Neural crest cell (in vitro differentiated cells): Measurements from ENCODE around the gene PGP. TPM values are rescaled to one million over a fixed set of nuclear protein-coding genes. Genes with fewer than 3 reads are reported as not detected.
A peak's percentile ranks its signal among the peaks of the same experiment; 100 is the strongest.

Experiments used
- DNase-seq: peaks from one replicate; pipeline ENCODE4 v3.0.0; 2021; ENCODE audit warnings: low read depth, mixed read lengths, low spot score
- H3K27ac Mint-ChIP-seq: one replicate; pipeline ENCODE4 v1.8.0; 2021; ENCODE audit warnings: mild to moderate bottlenecking, mixed read lengths; ENCODE audit not compliant: unreplicated experiment
- H3K27me3 Mint-ChIP-seq: 2 replicates; pipeline ENCODE4 v1.8.0; 2021; ENCODE audit warnings: low read depth, mild to moderate bottlenecking, mixed read lengths
- H3K36me3 Mint-ChIP-seq: 2 replicates; pipeline ENCODE4 v1.8.0; 2021; ENCODE audit warnings: low read depth, mild to moderate bottlenecking, mixed read lengths
- H3K4me1 Mint-ChIP-seq: 2 replicates; pipeline ENCODE4 v1.8.0; 2021; ENCODE audit warnings: mixed read lengths
- H3K4me3 Mint-ChIP-seq: one replicate; pipeline ENCODE4 v1.8.0; 2021; ENCODE audit warnings: mild to moderate bottlenecking, mixed read lengths
- H3K9me3 Mint-ChIP-seq: 2 replicates; pipeline ENCODE4 v1.8.0; 2021; ENCODE audit warnings: mixed read lengths
- CTCF ChIP-seq: fragments of 200-600 bp; sonication (generic); conservative IDR thresholded peaks from 2 replicates; pipeline ENCODE4 v1.5.0; 2021; ENCODE audit warnings: antibody characterized with exemption, mild to moderate bottlenecking
- total RNA-seq: library from RNA; stranded (reverse); gene quantifications from 2 replicates; pipeline ENCODE4 v1.2.1, GENCODE V29; 2021

The PGP gene
- total RNA-seq, 1 donor from 2014 or later, result 50.2 TPM

GRCh38 chr16:2207872-2208271 is 6.8 kb downstream of the PGP start:
- DNase-seq, result no peak
- TF ChIP-seq CTCF, result no peak
- peak overlapping the region; percentile 87 for H3K4me3 Mint-ChIP-seq
- peaks cover 37% of the 10 kb centered on the region for H3K4me1 Mint-ChIP-seq
- no peaks in the 10 kb centered on the region for H3K9me3 Mint-ChIP-seq
- no peak overlapping the region for H3K27ac Mint-ChIP-seq
- H3K36me3 Mint-ChIP-seq, result peaks cover 5% of the 10 kb centered on the region
- H3K27me3 Mint-ChIP-seq, result peaks cover 2% of the 10 kb centered on the region

- Mint-ChIP-seq H3K4me1 (peaks cover 28% of the 10 kb centered on the region), H3K27me3 (peaks cover 5% of the 10 kb centered on the region), H3K36me3 (peaks cover 5% of the 10 kb centered on the region), H3K4me3 (peak overlapping the region; percentile 87), H3K27ac (no peak overlapping the region), H3K9me3 (no peaks in the 10 kb centered on the region)
- no peak for DNase-seq
- no peak for TF ChIP-seq CTCF
These were observed 7.7 kb downstream of the PGP start for GRCh38 chr16:2206780-2207433.

- peaks cover 23% of the 10 kb centered on the region for H3K4me1 Mint-ChIP-seq
- no peaks in the 10 kb centered on the region for H3K9me3 Mint-ChIP-seq
- peaks cover 5% of the 10 kb centered on the region for H3K27me3 Mint-ChIP-seq
- H3K36me3 Mint-ChIP-seq, result peaks cover 5% of the 10 kb centered on the region
- DNase-seq, result no peak
- H3K4me3 Mint-ChIP-seq, result peak overlapping the region; percentile 86
- H3K27ac Mint-ChIP-seq, result no peak overlapping the region
- no peak for TF ChIP-seq CTCF
These were observed 8.2 kb downstream of the PGP start for GRCh38 chr16:2206420-2206779.

- peaks cover 5% of the 10 kb centered on the region for H3K27me3 Mint-ChIP-seq
- peak overlapping the region; percentile 86 for H3K4me3 Mint-ChIP-seq
- H3K27ac Mint-ChIP-seq, result no peak overlapping the region
- TF ChIP-seq CTCF, result no peak
- no peaks in the 10 kb centered on the region for H3K9me3 Mint-ChIP-seq
- DNase-seq, result peak; percentile 38
- H3K36me3 Mint-ChIP-seq, result peaks cover 5% of the 10 kb centered on the region
- H3K4me1 Mint-ChIP-seq, result peaks cover 23% of the 10 kb centered on the region
These were observed 8.7 kb downstream of the PGP start for GRCh38 chr16:2205967-2206313.

- H3K27ac Mint-ChIP-seq, result peak within 1 kb of the TSS; percentile 57
- H3K9me3 Mint-ChIP-seq, result no peaks in the 10 kb centered on the region
- peak within 1 kb of the TSS; percentile 87 for H3K4me3 Mint-ChIP-seq
- peaks cover 5% of the 10 kb centered on the region for H3K36me3 Mint-ChIP-seq
- H3K27me3 Mint-ChIP-seq, result peaks cover 10% of the 10 kb centered on the region
- peak; percentile 40 for TF ChIP-seq CTCF
- peak; percentile 73 for DNase-seq
- H3K4me1 Mint-ChIP-seq, result peaks cover 23% of the 10 kb centered on the region
These were observed 9.3 kb downstream of the PGP start, which contains the start of gene MLST8 for GRCh38 chr16:2205104-2205966. Gene MLST8 (plus strand): TSS chr16:2205454. CDS start chr16:2206086, 632 bp downstream.
